ENCODE measurements around the gene CTXN3.
A peak's percentile ranks its signal among the peaks of the same experiment; 100 is the strongest.
"Not testable (repeated sequence)": the region's sequence is repeated elsewhere in the genome, so short reads cannot be mapped to it uniquely, and the experiment has no call there.

Gene CTXN3

DNA sequence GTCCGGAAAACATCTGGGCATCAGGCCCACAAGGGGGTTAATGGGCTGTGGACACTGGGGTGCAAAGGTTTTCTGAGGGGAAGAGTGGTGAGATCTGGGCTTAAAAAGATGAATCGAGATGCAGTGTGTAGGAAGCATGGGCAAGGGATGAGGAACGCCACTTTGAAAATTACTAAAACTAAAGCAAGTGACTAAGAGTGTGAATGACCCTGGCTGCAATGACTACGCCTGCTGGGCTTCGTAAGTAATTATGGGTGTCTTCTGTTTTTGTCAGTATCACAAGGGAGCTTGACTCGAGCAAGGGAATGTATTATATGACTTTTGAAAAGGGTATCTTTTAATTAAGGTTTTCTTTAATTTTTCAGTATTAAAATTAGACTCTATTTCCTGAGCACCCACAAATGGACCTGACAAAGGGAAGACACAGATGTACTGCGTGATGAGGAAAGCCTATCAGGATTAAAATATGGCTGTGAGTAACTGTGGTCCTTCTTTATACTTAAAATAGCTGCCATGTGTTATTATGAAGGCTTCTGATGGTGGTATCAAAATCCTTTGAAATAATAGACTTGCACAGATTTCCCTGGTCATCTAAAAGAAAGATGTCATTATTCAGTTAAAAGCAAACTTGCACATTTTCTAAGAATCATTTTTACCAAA, 4.2 kb downstream of the CTXN3 start:
- DNase-seq: no peak

DNA sequence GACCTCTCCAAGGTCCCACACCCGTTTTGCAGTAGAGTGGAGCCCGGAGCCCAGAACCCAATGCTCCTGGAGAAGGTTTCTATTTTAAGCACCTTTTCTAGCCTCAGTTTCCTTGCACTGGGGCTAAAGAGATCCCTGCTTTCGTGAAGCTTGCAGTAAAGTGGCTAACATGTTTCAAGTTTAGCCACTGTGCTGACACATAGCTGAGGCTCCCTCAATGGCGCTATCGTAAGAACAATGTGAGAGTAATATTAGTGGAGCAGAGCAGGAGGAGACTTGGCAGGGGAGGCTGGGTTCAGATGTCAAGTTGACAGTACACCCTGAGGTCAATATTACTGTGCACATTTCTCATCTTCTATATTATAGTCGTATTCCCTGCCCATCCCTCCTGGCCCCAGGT, 7.9 kb downstream of the CTXN3 start:
- DNase-seq: no peak

DNA sequence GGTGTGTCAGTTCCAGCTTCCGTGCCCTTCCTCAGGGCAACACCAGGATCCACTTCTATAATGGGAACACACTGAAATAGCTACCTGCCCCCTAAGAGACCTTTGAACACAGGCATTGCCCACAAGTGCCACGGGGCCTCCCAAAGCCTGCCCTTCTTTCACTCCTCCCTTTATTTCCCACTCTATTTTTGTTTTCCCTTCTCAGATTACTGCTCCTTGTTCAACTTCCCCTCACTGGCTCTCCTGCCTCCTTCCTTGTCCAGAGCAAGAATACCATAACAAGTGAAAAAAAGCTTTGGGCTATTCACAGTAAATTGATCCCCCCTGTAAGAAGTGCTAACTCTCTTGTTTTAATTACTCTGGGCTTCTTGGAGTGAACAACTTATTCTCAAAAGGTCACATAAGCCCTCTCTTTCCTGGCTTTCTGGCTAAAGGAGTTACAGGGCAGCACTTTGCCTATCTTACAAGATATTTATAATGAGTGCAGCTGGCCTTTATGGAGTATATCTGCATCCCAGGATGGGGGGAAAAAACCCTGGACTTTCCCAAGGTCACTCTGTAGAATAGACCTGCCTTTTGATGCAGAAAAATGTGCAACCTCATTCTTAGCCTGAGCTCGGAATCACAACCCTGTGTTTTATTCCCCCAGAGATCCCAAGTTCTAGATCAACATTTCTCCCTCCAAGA, 11.3 kb downstream of the CTXN3 start:
- DNase-seq: no peak

DNA sequence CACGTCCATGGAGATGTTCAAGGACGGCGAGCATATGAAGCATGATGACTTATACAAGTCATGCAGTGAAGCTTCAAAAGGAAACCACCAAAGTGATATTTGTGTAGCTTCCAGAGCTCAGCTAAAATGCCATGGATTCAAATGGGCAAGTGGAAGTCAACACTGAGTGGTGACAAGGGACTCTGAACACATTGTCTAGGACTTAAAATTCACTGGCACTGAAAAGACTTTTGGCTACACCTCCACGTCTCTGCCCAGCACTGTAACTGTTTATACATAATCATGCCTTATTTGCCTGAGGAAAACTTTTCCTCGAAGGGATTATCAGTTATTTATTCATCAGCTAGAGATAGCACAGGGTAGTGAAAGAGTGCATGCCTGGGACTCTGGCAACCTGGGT, 15.2 kb downstream of the CTXN3 start:
- DNase-seq: no peak

DNA sequence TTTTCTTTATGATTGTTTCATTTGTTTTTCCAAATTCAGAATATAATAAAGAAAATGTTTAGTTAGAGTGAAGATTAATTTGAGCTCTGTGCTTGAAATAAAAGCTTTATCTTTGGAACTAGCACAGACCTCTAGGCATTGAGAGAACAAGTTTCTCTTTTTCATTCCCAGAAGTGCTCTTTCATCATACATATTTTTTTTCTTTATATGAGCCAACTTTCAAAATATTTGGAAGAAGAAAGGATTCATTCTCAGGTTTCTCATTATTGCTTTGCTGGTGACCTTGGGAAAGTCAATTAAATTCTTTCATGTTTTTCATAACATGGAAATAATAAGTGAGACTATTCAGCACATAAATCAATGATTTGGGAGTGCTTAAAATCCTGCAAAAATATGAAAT, 16.8 kb downstream of the CTXN3 start:
- no peak for DNase-seq

DNA sequence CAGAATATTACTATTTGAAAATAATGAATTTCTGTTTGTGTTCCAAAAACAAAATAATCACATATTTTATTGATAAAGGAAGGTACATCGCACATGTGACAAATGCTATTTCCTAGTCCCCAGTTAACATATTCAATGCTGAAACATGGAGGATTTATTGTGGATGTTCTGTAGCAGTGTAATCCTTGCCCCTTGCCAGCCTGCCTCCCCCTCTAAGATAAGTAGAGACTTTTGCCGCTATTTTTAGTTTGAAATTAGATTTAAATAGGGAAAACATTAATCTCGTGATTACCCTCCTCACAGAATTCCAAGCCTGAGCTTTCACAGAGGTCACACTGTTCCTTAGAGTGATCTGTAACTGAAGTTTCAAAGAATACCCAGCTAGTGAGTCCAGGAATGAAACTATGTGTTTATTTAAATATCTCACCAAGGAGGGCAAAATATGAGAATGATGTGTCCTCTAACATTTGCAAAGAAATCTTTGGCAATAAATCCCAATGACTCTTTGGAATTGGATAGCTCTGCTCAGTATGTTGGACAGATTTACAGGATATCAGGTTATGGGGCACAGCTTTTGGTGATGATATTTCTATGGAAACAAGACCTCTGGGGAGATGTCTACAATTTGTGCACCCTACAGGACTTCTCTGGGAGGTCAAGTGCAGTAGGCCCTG, 17.3 kb downstream of the CTXN3 start:
- DNase-seq: no peak

DNA sequence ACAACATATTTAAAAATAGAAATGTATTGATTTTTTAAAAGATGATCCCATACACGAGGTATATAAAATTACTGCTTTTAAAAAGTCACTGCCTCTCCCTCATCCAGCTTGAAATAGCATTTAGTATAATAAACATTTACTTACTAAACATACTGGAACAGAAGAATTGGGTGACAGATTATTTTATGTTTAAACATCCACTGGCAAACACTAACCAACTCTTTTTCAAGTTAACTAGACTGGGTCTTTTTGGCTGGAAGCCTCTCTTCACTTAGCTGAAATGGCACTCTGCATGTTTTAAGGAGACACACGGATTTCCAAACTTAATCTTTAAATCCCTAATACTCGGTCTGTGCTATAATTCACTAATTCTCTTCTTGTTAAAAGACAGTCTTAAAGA, 19.0 kb downstream of the CTXN3 start:
- DNase-seq: no peak

DNA sequence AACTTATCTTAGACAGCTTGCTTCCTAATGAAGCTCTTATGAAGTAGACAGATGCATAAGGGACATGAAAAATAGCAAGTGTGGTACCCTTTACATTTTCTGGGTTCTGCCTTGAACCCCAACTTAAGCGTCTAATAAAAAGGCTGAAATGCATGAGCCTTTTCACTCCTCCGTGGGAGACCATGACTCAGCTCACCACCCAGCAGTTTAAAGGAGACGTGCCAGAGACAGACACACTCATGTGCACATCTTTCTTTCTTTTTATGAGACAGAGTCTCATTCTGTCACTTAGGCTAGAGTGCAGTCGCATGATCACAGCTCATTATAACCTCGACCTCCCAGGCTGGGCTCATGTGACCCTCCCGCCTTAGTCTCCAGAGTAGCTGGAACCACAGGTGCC, 22.3 kb downstream of the CTXN3 start:
- no peak for DNase-seq

DNA sequence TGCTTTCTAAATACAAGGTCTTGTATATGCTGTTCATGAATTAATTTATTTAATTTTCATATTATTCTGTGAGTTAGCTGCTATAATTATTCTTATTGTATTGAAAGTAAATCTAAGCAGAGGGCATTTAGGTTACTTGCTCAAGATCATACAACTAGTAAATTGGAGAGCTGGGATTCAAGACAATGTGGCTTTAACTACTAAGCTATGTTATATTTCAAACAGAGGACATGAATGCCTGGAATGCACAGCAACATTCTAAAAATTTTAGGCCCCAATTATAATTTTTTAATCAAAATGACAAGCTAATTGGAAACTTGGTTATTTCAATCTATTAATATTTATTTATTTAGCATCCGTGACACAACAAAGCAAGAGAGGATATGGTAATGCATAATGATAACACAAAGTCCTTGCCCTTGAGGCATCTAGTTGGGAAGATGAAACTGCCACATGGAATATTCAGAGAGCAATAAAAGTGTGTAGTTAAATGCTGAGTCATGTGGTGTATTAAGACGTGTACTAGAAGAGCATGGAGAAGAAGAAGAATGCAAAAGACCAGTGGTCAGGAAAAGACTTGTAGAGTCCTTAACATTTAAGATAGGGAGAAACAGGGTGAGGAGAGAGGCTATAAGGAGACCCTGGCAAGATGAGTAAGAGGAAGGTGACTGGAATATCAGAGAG, 24.4 kb downstream of the CTXN3 start:
- no peak for DNase-seq

DNA sequence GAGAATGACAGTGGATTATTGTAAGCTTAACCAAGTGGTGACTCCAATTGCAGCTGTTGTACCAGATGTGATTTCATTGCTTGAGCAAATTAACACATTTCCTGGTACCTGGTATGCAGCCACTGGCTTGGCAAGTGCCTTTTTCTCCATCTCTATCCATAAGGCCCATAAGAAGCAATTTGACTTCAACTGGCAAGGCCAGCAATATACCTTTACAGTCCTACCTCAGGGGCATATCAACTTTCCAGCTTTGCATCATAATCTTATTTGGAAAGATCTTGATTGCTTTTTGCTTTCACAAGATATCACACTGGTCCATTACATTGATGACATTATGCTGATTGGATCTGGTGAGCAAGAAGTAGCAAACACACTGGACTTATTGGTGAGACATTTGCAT, 28.1 kb downstream of the CTXN3 start:
- not testable (repeated sequence) for DNase-seq

DNA sequence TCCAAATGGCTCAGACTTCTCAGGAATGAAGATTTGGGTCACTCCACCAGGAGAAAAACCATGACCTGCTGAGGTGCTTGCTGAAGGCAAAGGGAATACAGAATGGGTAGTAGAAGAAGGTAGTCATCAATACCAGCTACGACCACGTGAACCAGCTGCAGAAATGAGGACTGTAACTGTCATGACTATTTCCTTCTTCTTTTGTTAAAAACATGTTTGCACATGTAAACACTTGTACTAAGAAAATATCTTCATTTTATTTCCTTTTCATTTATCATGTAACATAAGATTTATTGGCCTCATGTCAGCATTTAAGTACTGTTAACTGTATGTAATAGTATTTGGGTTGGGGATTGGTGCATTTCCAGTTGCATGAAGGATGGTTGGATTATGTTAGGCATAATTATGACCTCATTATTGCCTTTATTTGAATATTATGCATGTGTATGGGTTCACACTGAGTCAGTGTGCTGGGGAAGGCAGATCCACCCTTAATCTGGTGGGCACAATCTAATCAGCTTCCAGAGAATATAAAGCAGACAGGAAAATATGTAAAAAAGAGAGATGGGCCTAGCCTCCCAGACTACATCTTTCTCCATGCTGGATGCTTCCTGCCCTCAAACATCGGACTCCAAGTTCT, 30.9 kb downstream of the CTXN3 start:
- DNase-seq: not testable (repeated sequence)

DNA sequence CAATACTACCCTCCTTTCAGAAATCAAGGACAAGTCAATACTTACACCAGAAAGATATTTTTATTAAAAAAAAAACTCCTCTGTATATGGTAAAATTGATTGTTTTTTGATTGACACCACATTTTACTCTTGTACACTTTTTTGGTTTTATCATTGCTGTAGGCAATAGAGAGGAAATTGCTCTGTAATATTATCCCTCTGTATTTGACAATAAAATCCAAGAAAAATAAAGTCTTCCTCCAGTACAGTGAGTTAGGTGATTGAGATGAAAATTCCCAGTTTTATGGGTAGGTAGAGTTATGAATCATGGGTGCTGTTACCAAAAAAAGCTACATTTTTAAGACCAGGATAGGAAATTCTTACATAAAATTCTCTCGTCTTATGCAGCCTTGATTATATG, 31.7 kb downstream of the CTXN3 start:
- no peak for DNase-seq

DNA sequence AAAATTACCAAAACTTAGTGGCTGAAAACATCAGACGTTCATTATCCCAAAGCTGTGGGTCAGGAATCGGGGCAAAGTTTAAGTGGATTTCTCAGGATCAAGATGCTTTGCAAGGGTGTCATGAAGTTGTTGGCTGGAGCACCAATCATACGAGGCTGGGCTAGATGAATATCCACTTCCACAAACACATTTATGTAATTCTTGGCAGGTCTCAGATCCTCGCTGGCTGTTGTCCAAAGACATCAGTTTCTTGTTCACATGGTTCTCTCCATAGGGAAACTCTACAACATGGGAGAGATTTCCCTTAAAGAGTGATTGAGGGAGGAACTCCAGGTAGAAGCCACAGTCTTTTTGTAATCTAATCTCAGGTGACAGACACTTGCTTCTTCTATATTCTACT, 34.1 kb downstream of the CTXN3 start:
- no peak for DNase-seq

DNA sequence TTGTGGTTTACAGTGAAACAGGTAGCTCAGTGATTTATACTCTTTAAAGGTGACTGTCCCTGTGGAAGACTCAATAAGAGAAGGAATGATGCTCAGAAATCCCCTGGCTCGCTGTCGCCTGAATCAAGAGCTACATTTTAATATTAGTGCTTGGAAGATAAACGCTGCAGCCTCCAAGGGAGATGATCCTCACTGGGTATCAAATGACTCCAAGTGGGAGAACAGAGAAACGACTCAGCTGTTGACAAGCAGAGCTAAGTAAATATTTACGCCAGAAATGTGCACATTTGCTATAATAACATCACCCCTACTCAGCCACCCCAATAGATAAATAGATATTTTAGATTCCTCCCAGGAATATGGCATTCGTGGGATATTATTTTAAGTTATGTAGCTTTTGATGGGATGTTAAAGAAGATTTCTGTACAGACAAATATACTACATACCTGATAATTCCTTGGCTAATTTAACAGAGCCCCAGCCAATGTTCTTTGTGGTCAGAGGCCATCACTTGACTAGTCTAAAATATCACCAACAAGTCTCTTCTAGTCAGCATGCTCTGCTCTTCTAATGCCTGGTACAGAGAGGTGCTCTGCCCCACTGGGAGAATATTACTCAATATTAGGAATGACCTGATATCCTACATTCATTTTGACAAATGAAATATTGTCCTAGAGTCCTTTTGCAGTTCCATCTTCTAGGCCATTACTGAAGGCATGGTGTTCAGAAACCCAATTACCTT, 36.0 kb downstream of the CTXN3 start:
- no peak for DNase-seq

DNA sequence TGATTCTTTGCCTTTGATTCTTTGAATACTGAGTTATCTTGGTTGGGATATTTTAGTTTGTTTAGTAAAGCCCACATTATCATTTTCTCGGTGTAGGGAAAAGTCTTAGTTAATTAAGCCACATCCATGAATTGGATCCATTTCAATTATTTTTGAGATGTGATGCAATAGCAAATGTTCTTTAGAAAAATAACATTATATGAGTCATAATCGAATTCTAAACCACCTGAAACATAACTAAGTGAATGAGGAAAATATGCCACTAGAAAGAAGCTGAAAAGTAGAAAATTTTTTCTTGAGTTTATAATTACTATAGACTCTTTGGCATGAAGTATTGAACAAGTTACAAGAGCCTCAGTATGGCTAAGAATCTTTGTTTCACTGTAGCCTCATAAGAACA, 36.8 kb downstream of the CTXN3 start:
- DNase-seq: no peak

DNA sequence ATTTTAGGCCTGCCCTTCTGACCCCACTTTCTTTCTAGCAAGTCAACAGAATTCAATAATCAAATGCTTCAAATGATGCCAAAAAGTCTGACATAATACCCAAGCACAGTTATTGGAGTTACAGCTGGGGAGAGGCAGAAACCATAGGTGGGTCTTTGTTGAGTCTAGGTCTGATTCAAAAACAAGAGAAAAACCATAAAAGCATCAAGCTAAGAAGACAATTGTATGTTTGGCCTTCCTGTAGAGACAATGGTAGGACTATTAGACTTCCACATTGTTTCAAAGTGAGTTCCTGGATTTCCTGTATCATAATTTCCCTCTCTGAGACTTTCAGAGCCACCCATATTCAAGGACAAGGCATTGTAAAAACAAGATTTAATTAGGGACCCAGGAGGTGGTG, 37.5 kb downstream of the CTXN3 start:
- DNase-seq: no peak

DNA sequence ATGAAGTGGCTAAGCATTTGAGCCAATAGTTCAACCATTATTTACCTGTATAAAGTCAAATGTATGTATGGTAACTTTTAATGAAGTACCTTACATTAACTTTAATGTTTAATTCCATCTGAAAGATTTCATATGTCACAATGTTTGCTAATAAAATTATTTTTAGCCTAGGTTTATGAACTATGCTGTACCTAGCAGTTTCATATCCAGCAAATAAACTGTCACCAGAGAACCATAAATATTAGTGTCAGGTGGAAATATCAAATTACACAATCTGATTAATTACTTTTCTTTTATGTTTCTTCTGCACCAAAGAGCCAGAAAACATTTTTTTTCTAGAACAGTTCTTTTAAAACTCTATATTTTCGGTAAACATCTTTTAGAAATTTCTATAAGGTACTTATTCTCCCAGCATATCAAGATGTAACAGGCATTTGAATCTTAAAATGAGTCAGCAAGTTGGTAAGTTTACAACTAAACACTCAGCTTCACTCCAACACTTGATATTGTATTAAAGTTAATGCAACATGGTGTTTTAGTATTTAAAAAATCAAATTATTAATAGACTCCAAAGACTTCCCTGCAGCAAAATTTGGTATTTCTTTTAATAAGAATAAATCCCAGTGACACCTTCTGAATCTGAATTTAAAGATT, 45.8 kb downstream of the CTXN3 start:
- no peak for DNase-seq

DNA sequence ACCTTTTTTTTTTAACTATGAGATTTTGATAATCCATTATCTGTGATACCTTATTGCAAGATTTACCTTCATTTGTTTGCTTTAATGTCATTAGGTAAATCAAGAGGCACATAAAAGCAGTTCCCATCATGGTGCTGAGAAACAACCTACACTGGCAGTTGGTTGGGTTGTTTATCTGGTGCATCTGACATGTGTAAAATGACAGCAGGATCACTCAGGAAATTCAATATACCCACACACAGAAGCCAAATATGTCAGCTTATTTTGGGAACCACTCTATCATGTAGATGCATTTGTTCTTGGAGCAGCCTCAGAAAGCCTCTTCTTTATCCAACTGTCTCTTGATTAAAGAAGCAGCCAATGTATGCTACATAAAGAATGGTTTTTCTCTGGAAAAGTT, 46.5 kb downstream of the CTXN3 start:
- no peak for DNase-seq

DNA sequence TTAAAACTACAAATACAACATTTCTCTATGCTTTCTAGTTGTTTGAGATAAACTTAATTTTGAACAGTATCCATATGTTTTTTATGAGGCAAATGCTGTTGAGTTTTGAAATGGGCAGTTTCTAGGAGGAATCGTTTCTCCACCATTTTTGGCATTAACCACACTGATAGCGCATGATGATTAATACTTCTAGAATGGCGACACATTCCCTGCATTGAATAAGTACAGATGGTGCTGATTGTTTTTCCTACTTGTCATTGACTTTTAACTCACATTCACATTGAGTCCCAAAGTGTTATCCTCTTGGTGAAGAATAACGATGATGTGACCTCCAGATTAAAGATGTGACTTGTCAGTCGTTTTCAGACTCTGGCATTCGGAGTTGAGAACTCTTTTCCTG, 47.8 kb downstream of the CTXN3 start:
- DNase-seq: no peak

DNA sequence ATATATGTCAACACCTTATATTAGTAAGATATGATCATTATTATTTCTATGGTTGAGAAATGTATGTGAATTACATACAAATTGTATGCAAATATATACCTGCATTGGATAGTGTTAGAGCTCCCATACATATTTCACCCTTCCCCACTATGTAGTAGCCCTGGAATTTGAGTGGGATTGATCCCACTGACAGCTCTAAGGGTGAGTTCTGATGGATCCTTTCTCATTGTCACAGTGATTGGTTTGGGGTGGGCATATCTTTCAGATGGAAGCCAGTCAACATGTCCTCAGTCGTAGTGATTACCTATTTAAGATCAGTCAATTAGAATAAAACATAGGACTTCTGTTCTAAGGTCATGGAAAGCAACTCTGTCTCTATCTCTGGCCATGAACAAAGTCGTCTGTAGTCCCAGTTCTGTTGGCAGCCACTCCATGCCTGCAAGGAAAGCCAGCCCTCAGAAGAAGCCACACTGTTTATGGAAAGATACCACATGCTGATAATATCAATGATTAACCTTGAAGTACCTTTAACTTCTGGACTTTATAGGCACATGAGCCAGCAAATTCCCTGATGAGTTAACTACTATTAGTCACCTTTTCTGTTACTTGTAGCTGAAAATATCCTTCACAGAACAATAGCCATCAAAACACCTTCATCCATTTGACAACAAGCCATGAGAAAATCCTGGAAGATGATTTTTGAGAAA, 49.2 kb downstream of the CTXN3 start:
- DNase-seq: peak; percentile 23

DNA sequence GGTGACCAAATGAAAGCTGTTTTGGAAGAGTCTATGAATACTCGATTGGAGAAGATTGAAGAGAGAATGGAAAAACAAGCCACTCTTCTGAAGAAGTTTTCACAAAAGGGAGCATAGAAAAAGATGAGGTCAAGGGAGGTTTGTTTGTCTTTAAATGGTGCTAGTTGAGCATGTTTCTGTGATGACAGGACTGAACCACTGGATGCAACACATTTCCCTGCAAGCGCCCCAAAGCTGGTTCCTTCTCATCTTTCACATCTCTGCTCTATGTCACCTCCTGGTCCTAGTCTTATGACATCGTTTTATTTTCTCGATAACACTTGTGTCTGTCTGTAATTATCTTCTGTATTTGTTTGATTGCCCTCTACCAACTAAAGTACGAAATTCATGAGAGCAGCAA, 50.5 kb downstream of the CTXN3 start:
- DNase-seq: no peak

Data from NCI-H526 treated with DMSO at 0.1 percent for 48 hours (cell line).